ENCODE results near the gene KCNIP4. TPM values are rescaled to one million over a fixed set of nuclear protein-coding genes. Genes with fewer than 3 reads are reported as not detected.

Gene KCNIP4
- total RNA-seq, 1 donor from 2014 or later: not detected

GRCh38 chr4:21061902-21062301 is 886.7 kb downstream of the KCNIP4 start:
- ChIA-PET POLR2A (no interaction called here), CTCF (no interaction called here)
- Mint-ChIP-seq H3K27ac (no peak overlapping the region), H3K27me3 (no peaks in the 10 kb centered on the region), H3K4me1 (no peaks in the 10 kb centered on the region), H3K4me3 (no peak overlapping the region), H3K36me3 (ENCODE audit: low read depth) (no peaks in the 10 kb centered on the region), H3K9me3 (peaks cover 11% of the 10 kb centered on the region)
- ATAC-seq (ENCODE audit: low read depth) (no peak), DNase-seq (no peak)
- no peak for TF ChIP-seq CTCF (IDR thresholded peaks at IDR 0.05)
- intact Hi-C loops (cut with micrococcal nuclease): no loop called here

- intact Hi-C loops (cut with micrococcal nuclease): no loop called here
- Mint-ChIP-seq H3K9me3 (peaks cover 2% of the 10 kb centered on the region), H3K4me1 (no peaks in the 10 kb centered on the region), H3K36me3 (ENCODE audit: low read depth) (no peaks in the 10 kb centered on the region), H3K4me3 (no peak overlapping the region), H3K27ac (no peak overlapping the region), H3K27me3 (no peaks in the 10 kb centered on the region)
- no peak for DNase-seq
- ChIA-PET CTCF (no interaction called here), POLR2A (no interaction called here)
- no peak for ATAC-seq (ENCODE audit: low read depth)
- TF ChIP-seq CTCF (IDR thresholded peaks at IDR 0.05): no peak
Measured at GRCh38 chr4:21046141-21046540, 902.4 kb downstream of the KCNIP4 start.

- peaks cover 2% of the 10 kb centered on the region for H3K9me3 Mint-ChIP-seq
- no peaks in the 10 kb centered on the region for H3K27me3 Mint-ChIP-seq
- ATAC-seq (ENCODE audit: low read depth) (no peak), DNase-seq (no peak)
- no peak for TF ChIP-seq CTCF (IDR thresholded peaks at IDR 0.05)
- intact Hi-C loops (cut with micrococcal nuclease): no loop called here
- no peaks in the 10 kb centered on the region for H3K36me3 Mint-ChIP-seq (ENCODE audit: low read depth)
- POLR2A ChIA-PET: no interaction called here
- no peak overlapping the region for H3K4me3 Mint-ChIP-seq
- H3K27ac Mint-ChIP-seq: no peak overlapping the region
- CTCF ChIA-PET: no interaction called here
- H3K4me1 Mint-ChIP-seq: no peaks in the 10 kb centered on the region
Measured at GRCh38 chr4:21045119-21045518, 903.5 kb downstream of the KCNIP4 start.

- ATAC-seq (ENCODE audit: low read depth): no peak
- Mint-ChIP-seq H3K27ac (no peak overlapping the region), H3K36me3 (ENCODE audit: low read depth) (no peaks in the 10 kb centered on the region), H3K4me3 (no peak overlapping the region), H3K4me1 (no peaks in the 10 kb centered on the region), H3K9me3 (no peaks in the 10 kb centered on the region), H3K27me3 (no peaks in the 10 kb centered on the region)
- ChIA-PET CTCF (no interaction called here), POLR2A (no interaction called here)
- DNase-seq: no peak
- TF ChIP-seq CTCF (IDR thresholded peaks at IDR 0.05): no peak
- intact Hi-C loops (cut with micrococcal nuclease): no loop called here
Measured at GRCh38 chr4:21041708-21042107, 906.9 kb downstream of the KCNIP4 start.

GRCh38 chr4:21034728-21035127 is 913.8 kb downstream of the KCNIP4 start:
- intact Hi-C loops (cut with micrococcal nuclease): no loop called here
- Mint-ChIP-seq H3K27me3 (no peaks in the 10 kb centered on the region), H3K27ac (no peak overlapping the region), H3K4me1 (no peaks in the 10 kb centered on the region), H3K9me3 (peaks cover 4% of the 10 kb centered on the region), H3K36me3 (ENCODE audit: low read depth) (no peaks in the 10 kb centered on the region), H3K4me3 (no peak overlapping the region)
- CTCF ChIA-PET: no interaction called here
- POLR2A ChIA-PET: no interaction called here
- no peak for TF ChIP-seq CTCF (IDR thresholded peaks at IDR 0.05)
- DNase-seq (no peak), ATAC-seq (ENCODE audit: low read depth) (no peak)
